ENCODE results near the gene TRMT2A.

TRMT2A gene

GRCh38 chr22:20063271-20064139 is 53.5 kb downstream of the TRMT2A start:
- DNase-seq (ENCODE audit: low read depth, low spot score): no peak

DNA sequence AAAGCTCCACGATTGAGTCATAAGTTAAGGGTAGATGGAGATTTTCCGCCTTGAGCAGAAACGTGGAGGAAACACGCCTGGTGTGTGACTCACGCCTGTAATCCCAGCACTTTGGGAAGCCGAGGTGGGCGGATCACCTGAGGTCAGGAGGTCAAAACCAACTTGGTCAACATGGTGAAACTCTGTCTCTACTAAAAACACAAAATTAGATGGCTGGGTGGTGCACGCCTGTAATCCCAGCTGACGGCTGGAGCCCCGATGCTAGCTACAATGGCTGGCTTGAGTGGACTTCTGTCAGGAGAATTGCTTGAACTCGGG is 54.3 kb downstream of the TRMT2A start:
- DNase-seq (ENCODE audit: low read depth, low spot score): no peak

DNA sequence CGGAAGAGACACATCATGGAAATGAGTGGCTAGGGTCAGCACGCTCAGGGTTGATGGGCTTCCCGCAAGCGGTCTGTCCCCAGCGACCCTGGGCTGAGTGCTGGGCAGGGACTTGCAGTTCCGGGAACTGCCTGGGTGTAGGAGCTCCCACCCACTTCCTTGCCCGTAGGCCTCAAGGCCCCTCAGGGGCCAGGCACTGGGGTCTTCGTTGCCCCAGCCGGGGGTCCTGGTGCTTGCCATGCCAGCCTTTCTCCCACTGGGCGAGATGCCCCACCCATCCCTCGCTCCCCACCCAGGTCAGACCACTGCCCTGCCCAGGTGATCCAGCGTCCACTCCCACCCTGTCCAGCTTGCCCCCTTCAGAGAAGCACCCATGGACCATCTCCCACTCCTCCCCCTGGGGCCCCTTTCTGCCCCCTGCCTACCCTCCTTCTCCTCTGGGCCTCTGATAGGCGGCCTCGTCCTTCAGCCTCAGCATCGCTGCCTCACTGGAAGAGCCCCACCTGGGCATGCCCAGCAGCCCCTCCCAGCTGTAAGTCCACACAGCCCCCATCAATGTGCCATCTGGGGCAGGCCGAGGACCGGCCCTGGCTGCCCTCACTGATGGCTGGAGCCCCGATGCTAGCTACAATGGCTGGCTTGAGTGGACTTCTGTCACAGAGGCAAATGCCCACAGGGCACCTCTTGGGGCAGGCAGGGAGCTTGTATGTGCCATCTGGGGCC is 54.8 kb downstream of the TRMT2A start:
- DNase-seq (ENCODE audit: low read depth, low spot score): no peak
